Mesodermal cell (in vitro differentiated cells): ENCODE measurements around the gene LAMP1. TPM values are rescaled to one million over a fixed set of nuclear protein-coding genes. Genes with fewer than 3 reads are reported as not detected.
A peak's percentile ranks its signal among the peaks of the same experiment; 100 is the strongest.
"Not testable (repeated sequence)": the region's sequence is repeated elsewhere in the genome, so short reads cannot be mapped to it uniquely, and the experiment has no call there.

ENCODE experiments used
- H3K27ac ChIP-seq: 2 replicates; pipeline ENCODE4 v1.7.0; 2013; ENCODE audit warnings: mild to moderate bottlenecking, low read depth, low read length, moderate library complexity; ENCODE audit not compliant: severe bottlenecking
- H3K36me3 ChIP-seq: 2 replicates; pipeline ENCODE4 v1.7.1; 2013; ENCODE audit warnings: mild to moderate bottlenecking, low read length, moderate library complexity; ENCODE audit not compliant: control insufficient read depth, insufficient read depth
- H3K4me1 ChIP-seq: one replicate; pipeline ENCODE4 v1.7.1; 2013; ENCODE audit warnings: mild to moderate bottlenecking, low read length; ENCODE audit not compliant: insufficient read depth, control insufficient read depth, poor library complexity, severe bottlenecking
- H3K4me3 ChIP-seq: 2 replicates; pipeline ENCODE4 v1.7.0; 2013; ENCODE audit warnings: low read length, control low read depth, mild to moderate bottlenecking; ENCODE audit not compliant: insufficient read depth, poor library complexity, severe bottlenecking; ENCODE audit errors: extremely low read depth
- H3K9me3 ChIP-seq: 2 replicates; pipeline ENCODE4 v1.7.1; 2013; ENCODE audit warnings: mild to moderate bottlenecking, low read length, moderate library complexity; ENCODE audit not compliant: control insufficient read depth
- WGBS, 2 experiments: methylation state at CpG; one replicate each; pipeline ENCODE4 v1.1.5; 2013; ENCODE audit warnings: missing lambda C conversion rate in 2 of 2; ENCODE audit not compliant: insufficient coverage in 2 of 2; 5-methylcytosine and 5-hydroxymethylcytosine counted together
- polyA plus RNA-seq, 2 experiments: library from polyadenylated mRNA; stranded (reverse); fragments of 50-300 nt; gene quantifications; one replicate each; pipeline ENCODE4 v1.2.3, GENCODE V29; 2013

LAMP1 gene
- 193 TPM for polyA plus RNA-seq (2013, experiment 1 of 2)
- 166 TPM for polyA plus RNA-seq (2013, experiment 2 of 2)

- Histone ChIP-seq H3K9me3 (no peaks in the 10 kb centered on the region), H3K36me3 (peaks cover 7% of the 10 kb centered on the region), H3K4me1 (peaks cover 2% of the 10 kb centered on the region), H3K27ac (peak within 1 kb of the TSS; percentile 83), H3K4me3 (peak within 1 kb of the TSS; percentile 91)
- 0% methylated on average over 51 to 71 of the region's 74 CpGs for whole genome bisulfite sequencing, 2 experiments
Measured at GRCh38 chr13:113296823-113297369, at the start of gene LAMP1. TSS of gene LAMP1 (plus strand) at chr13:113297239. CDS start at chr13:113297435, 196 bp downstream.

- no peak overlapping the region for H3K27ac ChIP-seq
- H3K4me1 ChIP-seq: no peaks in the 10 kb centered on the region
- H3K36me3 ChIP-seq: peaks cover 97% of the 10 kb centered on the region
- no peak overlapping the region for H3K4me3 ChIP-seq
- H3K9me3 ChIP-seq: no peaks in the 10 kb centered on the region
- 95 to 97% methylated on average over 11 of the region's 11 CpGs for WGBS, 2 experiments
Measured at GRCh38 chr13:113252516-113253095, 44.4 kb upstream of the LAMP1 start.

- not testable (repeated sequence) for H3K27ac ChIP-seq, H3K4me1 ChIP-seq
- 96% methylated on average over 5 of the region's 6 CpGs; no CpG with 5 or more reads in 1 of the 2 experiments for WGBS, 2 experiments
Measured at GRCh38 chr13:113257908-113258307, 39.1 kb upstream of the LAMP1 start.

GRCh38 chr13:113258321-113259054, 38.6 kb upstream of the LAMP1 start:
- H3K4me1 ChIP-seq: no peaks in the 10 kb centered on the region
- no peaks in the 10 kb centered on the region for H3K9me3 ChIP-seq
- H3K4me3 ChIP-seq: no peak overlapping the region
- whole genome bisulfite sequencing, 2 experiments: 98 to 100% methylated on average over 3 of the region's 5 CpGs
- H3K27ac ChIP-seq: no peak overlapping the region
- H3K36me3 ChIP-seq: peaks cover 91% of the 10 kb centered on the region

More at GRCh38 chr13:113257908-113258307, 39.1 kb upstream of the LAMP1 start:
- H3K4me3 ChIP-seq, H3K9me3 ChIP-seq: not testable (repeated sequence)
- peaks cover 92% of the 10 kb centered on the region for H3K36me3 ChIP-seq

- Histone ChIP-seq H3K4me1 (no peaks in the 10 kb centered on the region), H3K4me3 (no peak overlapping the region), H3K36me3 (peaks cover 81% of the 10 kb centered on the region), H3K27ac (no peak overlapping the region), H3K9me3 (no peaks in the 10 kb centered on the region)
- 94 to 97% methylated on average over 12 of the region's 13 CpGs for WGBS, 2 experiments
Measured at GRCh38 chr13:113260996-113261395, 36.0 kb upstream of the LAMP1 start.

GRCh38 chr13:113263016-113263415, 34.0 kb upstream of the LAMP1 start:
- WGBS, 2 experiments: 67 to 90% methylated on average over 1 to 2 of the region's 14 CpGs
- H3K4me1 ChIP-seq, H3K9me3 ChIP-seq, H3K27ac ChIP-seq, H3K4me3 ChIP-seq: not testable (repeated sequence)
- H3K36me3 ChIP-seq: peaks cover 71% of the 10 kb centered on the region

GRCh38 chr13:113267642-113268405, 29.2 kb upstream of the LAMP1 start:
- no peak overlapping the region for H3K4me3 ChIP-seq

GRCh38 chr13:113272031-113272430, 25.0 kb upstream of the LAMP1 start:
- Histone ChIP-seq H3K4me1 (peaks cover 3% of the 10 kb centered on the region), H3K36me3 (peaks cover 41% of the 10 kb centered on the region), H3K27ac (no peak overlapping the region), H3K9me3 (no peaks in the 10 kb centered on the region), H3K4me3 (no peak overlapping the region)
- 74 to 100% methylated on average over 1 to 2 of the region's 2 CpGs for WGBS, 2 experiments

More at GRCh38 chr13:113267642-113268405, 29.2 kb upstream of the LAMP1 start:
- Histone ChIP-seq H3K36me3 (peaks cover 46% of the 10 kb centered on the region), H3K9me3 (no peaks in the 10 kb centered on the region), H3K27ac (no peak overlapping the region), H3K4me1 (no peaks in the 10 kb centered on the region)
- WGBS, 2 experiments: 94 to 97% methylated on average over 18 to 20 of the region's 20 CpGs

- Histone ChIP-seq H3K9me3 (no peaks in the 10 kb centered on the region), H3K4me1 (peaks cover 3% of the 10 kb centered on the region), H3K36me3 (peaks cover 38% of the 10 kb centered on the region), H3K27ac (no peak overlapping the region), H3K4me3 (no peak overlapping the region)
- WGBS, 2 experiments: 92% methylated on average over 9 to 10 of the region's 10 CpGs
Measured at GRCh38 chr13:113272701-113273181, 24.3 kb upstream of the LAMP1 start.

- no peak overlapping the region for H3K4me3 ChIP-seq
- peaks cover 33% of the 10 kb centered on the region for H3K36me3 ChIP-seq
- H3K9me3 ChIP-seq: no peaks in the 10 kb centered on the region
- WGBS, 2 experiments: 88 to 91% methylated on average over 6 of the region's 6 CpGs
- peaks cover 3% of the 10 kb centered on the region for H3K4me1 ChIP-seq
- H3K27ac ChIP-seq: no peak overlapping the region
Measured at GRCh38 chr13:113273321-113273720, 23.7 kb upstream of the LAMP1 start.
